Endothelial cell of umbilical vein (primary cell): ENCODE results near the gene SCAND1.

Source experiments
- CTCF ChIP-seq, 2 donors: IDR thresholded peaks; 1 replicate in 1 of 2; 2 replicates in 1 of 2; pipeline ENCODE4 v1.5.1; 2011; ENCODE audit warnings: low read length in 2 of 2, mild to moderate bottlenecking in 2 of 2, moderate library complexity in 2 of 2, control low read depth in 1 of 2, inconsistent platforms in 1 of 2, low read depth in 1 of 2; ENCODE audit not compliant: insufficient read depth in 1 of 2; ENCODE audit errors: extremely low read depth in 1 of 2
- EZH2 ChIP-seq: IDR thresholded peaks from 2 replicates; pipeline ENCODE4 v1.6.1; 2012; ENCODE audit warnings: borderline replicate concordance, low read depth, mild to moderate bottlenecking, moderate library complexity, low read length, inconsistent platforms; ENCODE audit not compliant: severe bottlenecking
- GATA2 ChIP-seq: IDR thresholded peaks from 2 replicates; pipeline ENCODE4 v1.7.0; 2011; ENCODE audit warnings: low read depth, mild to moderate bottlenecking, moderate library complexity, mixed read lengths, low read length; ENCODE audit not compliant: insufficient read length, insufficient read depth
- POLR2A ChIP-seq: IDR thresholded peaks from 2 replicates; pipeline ENCODE4 v1.6.1; 2012; ENCODE audit warnings: low read depth, mild to moderate bottlenecking, control low read depth, low read length

GRCh38 chr20:36004045-36004444 lies 49.7 kb upstream of the SCAND1 start:
- TF ChIP-seq GATA2 (no peak), EZH2 (no peak), POLR2A (no peak), CTCF (IDR thresholded peaks at IDR 0.05; ENCODE audit: extremely low read depth in 1 of 2, insufficient read depth in 1 of 2, low read depth in 1 of 2, low read length in 2 of 2) (no peak)
